Activated B cell treated with CpG ODN at 0.5 μM for 24 hours (primary cell): Measurements from ENCODE around the gene IDH3B. TPM values are rescaled to one million over a fixed set of nuclear protein-coding genes. Genes with fewer than 3 reads are reported as not detected.

ENCODE experiments used
- ATAC-seq: fragments of 200-7000 bp; cut with Tn5 transposase; one replicate; pipeline ENCODE4 v1.10.0; 2021; ENCODE audit warnings: low read depth, mild to moderate bottlenecking, moderate library complexity
- CTCF ChIA-PET: fragments of 350-600 bp; sonication (Branson Sonifier 250); formaldehyde crosslinking; loops from one replicate; lab custom pipeline; 2021; ENCODE audit warnings: antibody characterized with exemption; lab: Charles Lee
- POLR2A ChIA-PET: fragments of 350-600 bp; sonication (Branson Sonifier 250); formaldehyde crosslinking; loops from one replicate; lab custom pipeline; 2021; ENCODE audit warnings: antibody characterized with exemption; lab: Charles Lee
- DNase-seq: peaks from one replicate; pipeline ENCODE4 v3.0.0; 2022
- H3K27ac Mint-ChIP-seq: one replicate; pipeline ENCODE4 v1.8.0; 2020; ENCODE audit warnings: mixed read lengths
- H3K27me3 Mint-ChIP-seq: one replicate; pipeline ENCODE4 v1.8.0; 2021; ENCODE audit warnings: mixed read lengths
- H3K36me3 Mint-ChIP-seq: one replicate; pipeline ENCODE4 v1.8.0; 2021; ENCODE audit warnings: low read depth, mixed read lengths
- H3K4me1 Mint-ChIP-seq: one replicate; pipeline ENCODE4 v1.8.0; 2021; ENCODE audit warnings: mixed read lengths
- H3K4me3 Mint-ChIP-seq: one replicate; pipeline ENCODE4 v1.8.0; 2020; ENCODE audit warnings: mild to moderate bottlenecking, mixed read lengths
- H3K9me3 Mint-ChIP-seq: one replicate; pipeline ENCODE4 v1.8.0; 2020; ENCODE audit warnings: mixed read lengths
- CTCF ChIP-seq: fragments of 200-600 bp; IDR thresholded peaks from one replicate; pipeline ENCODE4 v1.8.0; 2022; ENCODE audit warnings: antibody characterized with exemption, mild to moderate bottlenecking
- intact Hi-C: fragments of 100-400 bp; cut with micrococcal nuclease; formaldehyde crosslinking; loops from one replicate; pipeline ENCODE4 v1.15.1; 2024
- total RNA-seq: library from RNA; stranded (reverse); gene quantifications from 2 replicates; pipeline ENCODE4 v1.2.3, GENCODE V29; 2022

IDH3B gene
- total RNA-seq, 1 donor from 2014 or later, result 121 TPM

- CTCF ChIA-PET, result no interaction called here
- no peak for ATAC-seq
- no peak for DNase-seq
- Mint-ChIP-seq H3K4me1 (no peaks in the 10 kb centered on the region), H3K27ac (no peak overlapping the region), H3K36me3 (no peaks in the 10 kb centered on the region), H3K9me3 (no peaks in the 10 kb centered on the region), H3K27me3 (peaks cover 36% of the 10 kb centered on the region), H3K4me3 (no peak overlapping the region)
- POLR2A ChIA-PET, result interaction anchor here (0.8 kb wide), 1 partner anchor 49 kb away, joined by 3 read pairs; the partner anchor contains the start of gene NOP56
- intact Hi-C loops, result no loop called here
- TF ChIP-seq CTCF, result no peak
Measured at GRCh38 chr20:2701671-2702081, 37.7 kb upstream of the IDH3B start.

DNA sequence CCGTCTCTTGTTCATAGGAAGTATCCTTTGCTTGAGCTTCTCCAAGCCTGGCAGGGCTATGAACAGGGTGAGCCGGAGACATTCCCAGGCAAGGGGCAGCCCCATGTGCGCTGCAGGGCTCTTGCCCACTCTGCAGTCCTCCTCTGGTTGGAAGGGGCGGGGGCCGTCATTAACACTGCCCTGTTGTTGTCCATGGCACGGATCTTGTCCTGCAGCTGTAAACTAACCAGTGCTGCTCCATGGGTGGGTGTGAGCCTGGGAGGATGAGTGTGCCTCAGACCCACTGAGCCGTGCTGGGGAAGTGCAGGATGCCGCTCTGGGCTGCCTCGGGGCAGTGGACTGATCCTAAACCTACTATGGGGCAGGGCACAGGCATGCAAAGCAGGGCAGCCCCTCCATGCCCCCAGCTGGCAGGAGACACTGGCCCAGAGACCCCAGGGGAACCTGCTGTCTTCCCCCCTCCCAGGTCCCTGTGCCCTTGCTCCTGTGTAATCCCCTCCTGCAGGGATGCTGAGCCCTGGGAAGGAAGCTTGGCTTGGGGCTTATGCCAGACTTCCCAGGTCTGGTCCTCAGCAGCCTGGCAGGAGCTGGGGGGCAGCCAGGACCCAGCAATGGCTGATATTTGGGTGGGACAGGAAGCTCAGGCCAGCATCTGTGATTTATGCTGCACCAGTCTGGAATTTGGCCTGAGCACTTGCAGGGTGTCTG, 37.1 kb upstream of the IDH3B start:
- Mint-ChIP-seq H3K27ac (no peak overlapping the region), H3K27me3 (peaks cover 35% of the 10 kb centered on the region), H3K4me3 (no peak overlapping the region), H3K36me3 (no peaks in the 10 kb centered on the region), H3K4me1 (no peaks in the 10 kb centered on the region), H3K9me3 (no peaks in the 10 kb centered on the region)
- ATAC-seq (no peak), DNase-seq (no peak)
- ChIA-PET CTCF (no interaction called here), POLR2A (no interaction called here)
- intact Hi-C loops, result no loop called here
- no peak for TF ChIP-seq CTCF

DNA sequence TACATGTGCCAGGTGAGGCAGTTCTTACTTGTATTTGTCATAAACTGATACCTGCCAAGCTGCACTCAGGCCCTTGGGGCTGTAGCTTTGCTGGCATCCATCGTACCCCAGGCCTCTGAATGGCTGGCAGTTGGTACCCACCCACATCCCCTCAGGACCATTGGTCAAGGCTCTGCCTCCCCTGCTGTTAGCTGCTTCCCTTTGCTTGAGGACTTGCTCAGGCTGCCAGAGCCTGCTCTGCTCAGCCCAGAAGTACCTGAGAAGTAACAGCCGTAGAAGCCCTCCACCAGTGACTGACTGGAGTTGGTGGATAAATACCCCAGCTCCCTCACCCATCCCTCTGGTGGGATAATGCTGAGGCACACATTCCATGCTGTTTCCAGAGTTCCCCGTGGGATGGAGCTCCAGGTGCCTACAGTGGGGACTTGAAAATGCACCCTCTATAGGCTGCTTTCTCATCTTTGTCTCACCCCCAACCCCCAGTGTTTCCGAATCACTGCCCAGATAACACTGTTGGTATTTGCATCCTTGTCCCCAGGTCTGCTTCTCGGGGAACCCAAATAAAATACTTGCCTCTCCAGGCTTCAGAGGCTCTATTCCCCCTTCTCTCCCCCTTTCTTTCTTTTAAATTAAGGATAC, 35.9 kb upstream of the IDH3B start:
- H3K27ac Mint-ChIP-seq, result no peak overlapping the region
- no peak for TF ChIP-seq CTCF
- ATAC-seq (no peak), DNase-seq (no peak)
- ChIA-PET CTCF (no interaction called here), POLR2A (no interaction called here)
- no peaks in the 10 kb centered on the region for H3K9me3 Mint-ChIP-seq
- H3K36me3 Mint-ChIP-seq, result no peaks in the 10 kb centered on the region
- peaks cover 45% of the 10 kb centered on the region for H3K27me3 Mint-ChIP-seq
- no peaks in the 10 kb centered on the region for H3K4me1 Mint-ChIP-seq
- no peak overlapping the region for H3K4me3 Mint-ChIP-seq
- intact Hi-C loops, result loop anchor here (10.0 kb wide), 1 partner anchor 145 kb away; the partner anchor contains the start of genes PCED1A and VPS16

GRCh38 chr20:2698912-2699311, 34.9 kb upstream of the IDH3B start:
- intact Hi-C loops, result loop anchor here (10.0 kb wide), 1 partner anchor 146 kb away; the partner anchor contains the start of genes PCED1A and VPS16
- TF ChIP-seq CTCF, result no peak
- ATAC-seq (no peak), DNase-seq (no peak)
- Mint-ChIP-seq H3K36me3 (no peaks in the 10 kb centered on the region), H3K27me3 (peaks cover 53% of the 10 kb centered on the region), H3K4me1 (no peaks in the 10 kb centered on the region), H3K4me3 (no peak overlapping the region), H3K9me3 (no peaks in the 10 kb centered on the region), H3K27ac (no peak overlapping the region)
- POLR2A ChIA-PET, result no interaction called here
- CTCF ChIA-PET, result no interaction called here

GRCh38 chr20:2698186-2698817, 34.3 kb upstream of the IDH3B start:
- H3K27me3 Mint-ChIP-seq, result peaks cover 50% of the 10 kb centered on the region
- ChIA-PET POLR2A (no interaction called here), CTCF (no interaction called here)
- no peak overlapping the region for H3K27ac Mint-ChIP-seq
- H3K4me3 Mint-ChIP-seq, result no peak overlapping the region
- TF ChIP-seq CTCF, result no peak
- H3K36me3 Mint-ChIP-seq, result no peaks in the 10 kb centered on the region
- no peaks in the 10 kb centered on the region for H3K9me3 Mint-ChIP-seq
- ATAC-seq (no peak), DNase-seq (no peak)
- H3K4me1 Mint-ChIP-seq, result no peaks in the 10 kb centered on the region
- intact Hi-C loops, result loop anchor here (10.0 kb wide), 1 partner anchor 146 kb away; the partner anchor contains the start of genes PCED1A and VPS16
